ENCODE data around the gene ENDOD1. TPM values are rescaled to one million over a fixed set of nuclear protein-coding genes. Genes with fewer than 3 reads are reported as not detected.

Gene ENDOD1
- total RNA-seq, 1 donor from 2014 or later, result 38.4 TPM

DNA sequence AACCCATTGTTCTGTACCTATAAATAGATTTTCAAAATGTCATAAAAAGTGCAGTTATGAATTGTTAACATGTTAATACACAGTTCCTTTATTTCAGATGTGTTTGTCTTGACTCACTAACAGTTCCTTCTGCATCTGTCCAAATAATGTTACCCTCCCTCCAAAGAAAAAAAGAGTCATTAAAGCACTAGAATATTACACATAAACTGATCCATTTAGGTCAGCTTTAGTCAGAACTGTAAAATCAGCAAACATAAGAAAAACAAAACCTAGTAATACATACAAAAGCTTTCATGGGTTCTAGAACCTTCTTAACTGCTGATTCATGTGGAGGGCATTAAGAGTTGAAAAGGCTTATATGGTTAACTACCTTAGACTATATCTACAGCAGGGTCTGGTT, 76.0 kb downstream of the ENDOD1 start:
- Histone ChIP-seq H3K36me3 (ENCODE audit: control insufficient read depth, insufficient read depth, low read length) (no peaks in the 10 kb centered on the region), H3K27me3 (ENCODE audit: control insufficient read depth, insufficient read depth, low read length) (no peaks in the 10 kb centered on the region), H3K4me3 (ENCODE audit: low read depth, low read length) (no peak overlapping the region)
- TF ChIP-seq, protein P1, sequence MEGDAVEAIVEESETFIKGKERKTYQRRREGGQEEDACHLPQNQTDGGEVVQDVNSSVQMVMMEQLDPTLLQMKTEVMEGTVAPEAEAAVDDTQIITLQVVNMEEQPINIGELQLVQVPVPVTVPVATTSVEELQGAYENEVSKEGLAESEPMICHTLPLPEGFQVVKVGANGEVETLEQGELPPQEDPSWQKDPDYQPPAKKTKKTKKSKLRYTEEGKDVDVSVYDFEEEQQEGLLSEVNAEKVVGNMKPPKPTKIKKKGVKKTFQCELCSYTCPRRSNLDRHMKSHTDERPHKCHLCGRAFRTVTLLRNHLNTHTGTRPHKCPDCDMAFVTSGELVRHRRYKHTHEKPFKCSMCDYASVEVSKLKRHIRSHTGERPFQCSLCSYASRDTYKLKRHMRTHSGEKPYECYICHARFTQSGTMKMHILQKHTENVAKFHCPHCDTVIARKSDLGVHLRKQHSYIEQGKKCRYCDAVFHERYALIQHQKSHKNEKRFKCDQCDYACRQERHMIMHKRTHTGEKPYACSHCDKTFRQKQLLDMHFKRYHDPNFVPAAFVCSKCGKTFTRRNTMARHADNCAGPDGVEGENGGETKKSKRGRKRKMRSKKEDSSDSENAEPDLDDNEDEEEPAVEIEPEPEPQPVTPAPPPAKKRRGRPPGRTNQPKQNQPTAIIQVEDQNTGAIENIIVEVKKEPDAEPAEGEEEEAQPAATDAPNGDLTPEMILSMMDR (IDR thresholded peaks at IDR 0.05; ENCODE audit: insufficient read depth, low read length, poor library complexity, severe bottlenecking), result no peak
- no peak for DNase-seq (ENCODE audit: low read depth)

DNA sequence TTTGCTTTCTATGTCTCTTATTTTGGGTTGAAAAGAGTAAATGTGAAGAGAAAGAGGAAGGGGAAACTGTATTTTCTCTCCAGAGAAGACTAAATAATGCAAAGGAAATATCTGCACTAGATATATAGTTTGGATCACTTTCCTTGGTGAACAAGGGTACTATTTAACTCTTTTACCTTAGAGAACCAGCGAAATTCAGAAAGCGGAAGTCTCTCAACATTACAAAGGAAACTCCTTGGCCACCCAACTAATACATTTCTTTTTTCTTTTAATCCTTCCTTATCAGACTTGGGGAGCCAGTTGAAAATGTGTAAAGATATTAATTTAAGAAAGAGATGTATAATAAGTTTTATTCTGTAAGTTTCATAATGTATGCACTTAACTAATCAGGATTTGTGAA, 77.1 kb downstream of the ENDOD1 start:
- no peak overlapping the region for H3K4me3 ChIP-seq (ENCODE audit: low read depth, low read length)
- no peaks in the 10 kb centered on the region for H3K36me3 ChIP-seq (ENCODE audit: control insufficient read depth, insufficient read depth, low read length)
- TF ChIP-seq, protein P1 (IDR thresholded peaks at IDR 0.05; ENCODE audit: insufficient read depth, low read length, poor library complexity, severe bottlenecking), result no peak

DNA sequence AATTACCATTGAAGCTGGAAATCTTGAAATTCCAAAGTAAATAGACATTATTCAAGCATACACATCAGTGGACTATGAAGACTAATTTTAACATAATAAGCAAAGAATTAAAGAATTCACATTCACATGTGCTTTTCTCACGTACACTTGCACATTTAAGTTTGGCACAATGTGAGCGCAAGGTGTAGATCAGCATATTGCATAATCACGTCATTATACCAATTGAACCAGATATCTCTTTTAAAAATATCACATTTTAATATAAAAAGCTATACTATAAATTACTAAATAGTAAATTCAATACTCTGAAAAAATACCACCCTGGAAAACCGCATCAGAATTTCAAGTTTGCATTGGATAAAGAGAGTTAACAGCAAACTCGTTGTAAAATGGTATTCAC, 80.6 kb downstream of the ENDOD1 start:
- H3K4me3 ChIP-seq (ENCODE audit: low read depth, low read length), result no peak overlapping the region
- TF ChIP-seq, protein P1 (IDR thresholded peaks at IDR 0.05; ENCODE audit: insufficient read depth, low read length, poor library complexity, severe bottlenecking), result no peak
- H3K36me3 ChIP-seq (ENCODE audit: control insufficient read depth, insufficient read depth, low read length), result no peaks in the 10 kb centered on the region
- no peaks in the 10 kb centered on the region for H3K27me3 ChIP-seq (ENCODE audit: control insufficient read depth, insufficient read depth, low read length)
- DNase-seq (ENCODE audit: low read depth), result no peak

More for the DNA sequence above, 77.1 kb downstream of the ENDOD1 start:
- H3K27me3 ChIP-seq (ENCODE audit: control insufficient read depth, insufficient read depth, low read length), result no peaks in the 10 kb centered on the region
- DNase-seq (ENCODE audit: low read depth), result no peak

DNA sequence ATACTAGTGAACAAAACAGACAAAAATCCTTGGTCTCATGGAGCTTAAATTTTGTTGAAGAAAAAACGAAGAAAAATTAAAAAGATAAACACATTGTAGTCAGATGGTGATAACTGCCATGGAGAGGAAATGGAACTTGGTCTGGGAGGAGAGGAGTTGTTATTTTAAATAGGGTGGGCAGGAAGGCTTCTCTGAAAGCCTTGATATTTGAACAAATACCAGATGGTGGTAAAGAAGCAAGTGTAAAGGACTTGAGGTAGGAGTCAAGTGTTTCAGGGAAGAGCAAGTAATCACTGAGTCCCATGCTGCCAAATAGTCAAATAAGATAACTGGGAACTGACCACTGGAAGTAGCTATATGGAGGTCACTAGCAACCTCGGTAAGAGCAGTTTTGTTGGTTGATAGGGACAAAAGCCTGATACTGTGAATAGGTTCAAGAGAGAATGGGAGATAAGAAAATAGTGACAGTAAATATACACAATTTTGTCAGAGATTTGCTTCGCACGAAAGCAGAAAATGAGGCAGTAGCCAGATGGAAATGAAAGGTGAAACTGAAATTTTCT, 86.3 kb downstream of the ENDOD1 start:
- Histone ChIP-seq H3K4me3 (ENCODE audit: low read depth, low read length) (no peak overlapping the region), H3K27me3 (ENCODE audit: control insufficient read depth, insufficient read depth, low read length) (no peaks in the 10 kb centered on the region), H3K36me3 (ENCODE audit: control insufficient read depth, insufficient read depth, low read length) (no peaks in the 10 kb centered on the region)
- DNase-seq (ENCODE audit: low read depth), result no peak
- TF ChIP-seq, protein P1 (IDR thresholded peaks at IDR 0.05; ENCODE audit: insufficient read depth, low read length, poor library complexity, severe bottlenecking), result no peak

Other genes with a start within 250 kb of the ENDOD1 start
- 32.0 and 43.4 TPM in 2 replicates for gene CWC15, start 116.3 kb upstream of the ENDOD1 start, total RNA-seq
- gene KDM4D, start 116.1 kb upstream of the ENDOD1 start, total RNA-seq, result 1.5 and 2.7 TPM in 2 replicates
- not detected in 2 replicates for gene KDM4E, start 64.6 kb upstream of the ENDOD1 start, total RNA-seq
- not detected in 2 replicates for gene KDM4F, start 40.4 kb upstream of the ENDOD1 start, total RNA-seq
- 34.2 and 39.8 TPM in 2 replicates for gene SRSF8, start 22.9 kb upstream of the ENDOD1 start, total RNA-seq
- 4.7 TPM in 2 replicates for gene SESN3, start 141.4 kb downstream of the ENDOD1 start, total RNA-seq

All from kidney epithelial cell (primary cell).